GF-D8 (cell line): Measurements from ENCODE around the gene CHST3.

ENCODE experiments used
- DNase-seq: peaks from one replicate; lab custom pipeline; 2025; lab: John Stamatoyannopoulos, UW

CHST3 gene

GRCh38 chr10:72058989-72059842 is 95.0 kb downstream of the CHST3 start:
- DNase-seq = no peak

- DNase-seq = no peak
These were observed 95.9 kb downstream of the CHST3 start for GRCh38 chr10:72059843-72060822.

GRCh38 chr10:72061491-72061890 is 97.3 kb downstream of the CHST3 start:
- no peak for DNase-seq

- DNase-seq = no peak
These were observed 97.7 kb downstream of the CHST3 start for GRCh38 chr10:72061930-72062329.

- no peak for DNase-seq
These were observed 98.2 kb downstream of the CHST3 start for GRCh38 chr10:72062382-72062781.
